GM19467 (cell line): ENCODE measurements around the gene SLF2.

Experiments
- ATAC-seq: cut with Tn5 transposase; IDR thresholded peaks from one replicate; pipeline ENCODE4 v1.9.1; 2021; ENCODE audit warnings: mild to moderate bottlenecking, moderate library complexity; ENCODE audit not compliant: unreplicated experiment

Gene SLF2

GRCh38 chr10:100899171-100899570 lies 13.6 kb upstream of the SLF2 start:
- no peak for ATAC-seq

GRCh38 chr10:100901051-100901450 lies 11.7 kb upstream of the SLF2 start:
- ATAC-seq: no peak

GRCh38 chr10:100902622-100903021 lies 10.1 kb upstream of the SLF2 start:
- ATAC-seq: no peak

- ATAC-seq: no peak
Measured at GRCh38 chr10:100904917-100905316, 7.8 kb upstream of the SLF2 start.

- no peak for ATAC-seq
Measured at GRCh38 chr10:100907175-100907574, 5.6 kb upstream of the SLF2 start.

- no peak for ATAC-seq
Measured at GRCh38 chr10:100907773-100908363, 4.9 kb upstream of the SLF2 start.

GRCh38 chr10:100908378-100908777 lies 4.4 kb upstream of the SLF2 start:
- no peak for ATAC-seq

GRCh38 chr10:100909501-100910263 lies 3.1 kb upstream of the SLF2 start:
- no peak for ATAC-seq

- no peak for ATAC-seq
Measured at GRCh38 chr10:100911472-100911871, 1.3 kb upstream of the SLF2 start.

- ATAC-seq: no peak
Measured at GRCh38 chr10:100912013-100912604, 654 bp upstream of the SLF2 start.

- no peak for ATAC-seq
Measured at GRCh38 chr10:100913470-100913865, 705 bp downstream of the SLF2 start.

- no peak for ATAC-seq
Measured at GRCh38 chr10:100917071-100917470, 4.3 kb downstream of the SLF2 start.

- ATAC-seq: no peak
Measured at GRCh38 chr10:100923580-100923979, 10.8 kb downstream of the SLF2 start.

GRCh38 chr10:100927266-100927665 lies 14.5 kb downstream of the SLF2 start:
- ATAC-seq: no peak

GRCh38 chr10:100928039-100928438 lies 15.3 kb downstream of the SLF2 start:
- ATAC-seq: no peak

- ATAC-seq: no peak
Measured at GRCh38 chr10:100930368-100930767, 17.6 kb downstream of the SLF2 start.

- ATAC-seq: no peak
Measured at GRCh38 chr10:100934084-100934659, 21.4 kb downstream of the SLF2 start.

GRCh38 chr10:100939763-100940344 lies 27.1 kb downstream of the SLF2 start:
- ATAC-seq: no peak

- ATAC-seq: no peak
Measured at GRCh38 chr10:100942229-100942628, 29.5 kb downstream of the SLF2 start.

- no peak for ATAC-seq
Measured at GRCh38 chr10:100943508-100943907, 30.7 kb downstream of the SLF2 start.

- no peak for ATAC-seq
Measured at GRCh38 chr10:100945754-100946153, 33.0 kb downstream of the SLF2 start.

- no peak for ATAC-seq
Measured at GRCh38 chr10:100948916-100949315, 36.2 kb downstream of the SLF2 start.
